Epithelial cell of esophagus (primary cell): Measurements from ENCODE around the gene TMEM235.
"Not testable (repeated sequence)": the region's sequence is repeated elsewhere in the genome, so short reads cannot be mapped to it uniquely, and the experiment has no call there.

Experiments used
- DNase-seq: peaks from one replicate; pipeline ENCODE4 v3.0.0; 2010; ENCODE audit warnings: low read depth
- H3K4me3 ChIP-seq: 2 replicates; pipeline ENCODE4 v1.5.1; 2011; ENCODE audit warnings: mild to moderate bottlenecking, low read length, control low read depth
- CTCF ChIP-seq: IDR thresholded peaks from 2 replicates; pipeline ENCODE4 v1.5.1; 2011; ENCODE audit warnings: low read depth, mild to moderate bottlenecking, low read length, control low read depth, inconsistent platforms; ENCODE audit not compliant: insufficient read depth; ENCODE audit errors: missing control alignments

Gene TMEM235

GRCh38 chr17:78233678-78234077 lies 2.2 kb downstream of the TMEM235 start:
- DNase-seq: no peak
- H3K4me3 ChIP-seq: no peak overlapping the region
- no peak for TF ChIP-seq CTCF

- DNase-seq: no peak
- TF ChIP-seq CTCF: no peak
These were observed 2.9 kb downstream of the TMEM235 start for GRCh38 chr17:78234261-78234865.

GRCh38 chr17:78235022-78235421 lies 3.6 kb downstream of the TMEM235 start:
- H3K4me3 ChIP-seq, DNase-seq: not testable (repeated sequence)

More at GRCh38 chr17:78234261-78234865, 2.9 kb downstream of the TMEM235 start:
- H3K4me3 ChIP-seq: no peak overlapping the region

- no peak overlapping the region for H3K4me3 ChIP-seq
- TF ChIP-seq CTCF: no peak
- no peak for DNase-seq
These were observed 4.5 kb downstream of the TMEM235 start for GRCh38 chr17:78235885-78236284.

GRCh38 chr17:78236362-78237127 lies 5.1 kb downstream of the TMEM235 start:
- no peak for TF ChIP-seq CTCF
- H3K4me3 ChIP-seq: no peak overlapping the region
- no peak for DNase-seq

GRCh38 chr17:78237401-78238012 lies 6.1 kb downstream of the TMEM235 start:
- no peak for DNase-seq
- H3K4me3 ChIP-seq: no peak overlapping the region
- no peak for TF ChIP-seq CTCF

- H3K4me3 ChIP-seq: no peak overlapping the region
- no peak for DNase-seq
- TF ChIP-seq CTCF: no peak
These were observed 7.5 kb downstream of the TMEM235 start for GRCh38 chr17:78238823-78239488.
